ENCODE measurements around the gene CFAP97D1. TPM values are rescaled to one million over a fixed set of nuclear protein-coding genes. Genes with fewer than 3 reads are reported as not detected.

Gene CFAP97D1
- polyA plus RNA-seq, 12 donors: 0.03 to 0.22 (median 0.13) TPM; not detected in 8

DNA sequence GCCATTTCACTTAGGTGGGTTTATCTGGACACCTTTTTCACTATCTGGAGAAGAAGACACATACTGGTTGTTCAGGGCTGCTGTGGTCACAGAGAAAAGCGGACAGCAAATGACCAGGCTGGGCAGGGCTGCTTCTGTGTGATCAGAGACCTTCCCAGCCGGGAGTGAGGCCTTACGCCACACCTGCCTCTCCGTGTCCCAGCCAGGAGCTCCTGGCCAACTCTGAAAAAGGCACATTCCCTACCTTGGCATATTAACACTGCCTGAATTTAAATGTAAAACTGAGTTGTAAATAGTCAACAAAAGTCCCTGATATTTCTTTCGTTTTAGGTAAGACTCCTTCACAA, 12.5 kb upstream of the CFAP97D1 start:
- no peak for DNase-seq

DNA sequence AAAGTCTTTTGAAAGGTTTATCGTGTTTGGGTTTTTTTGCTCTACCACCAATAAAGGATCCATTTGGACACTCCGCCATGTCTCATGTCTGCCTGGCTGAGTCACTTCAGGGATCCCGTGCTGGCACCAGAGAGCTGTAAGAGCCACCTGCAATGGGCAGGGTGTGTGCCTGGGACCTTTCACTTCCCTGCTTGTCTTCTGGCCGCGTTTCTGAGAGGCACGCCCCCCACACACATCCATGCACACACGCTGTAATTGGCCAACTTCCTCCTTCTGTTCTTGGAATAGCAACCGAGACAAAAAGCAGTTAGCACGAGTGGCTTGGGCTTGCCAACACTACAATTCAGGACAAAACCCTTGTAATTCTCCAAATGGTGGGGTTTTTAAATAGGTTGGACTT, 11.9 kb upstream of the CFAP97D1 start:
- DNase-seq: no peak

DNA sequence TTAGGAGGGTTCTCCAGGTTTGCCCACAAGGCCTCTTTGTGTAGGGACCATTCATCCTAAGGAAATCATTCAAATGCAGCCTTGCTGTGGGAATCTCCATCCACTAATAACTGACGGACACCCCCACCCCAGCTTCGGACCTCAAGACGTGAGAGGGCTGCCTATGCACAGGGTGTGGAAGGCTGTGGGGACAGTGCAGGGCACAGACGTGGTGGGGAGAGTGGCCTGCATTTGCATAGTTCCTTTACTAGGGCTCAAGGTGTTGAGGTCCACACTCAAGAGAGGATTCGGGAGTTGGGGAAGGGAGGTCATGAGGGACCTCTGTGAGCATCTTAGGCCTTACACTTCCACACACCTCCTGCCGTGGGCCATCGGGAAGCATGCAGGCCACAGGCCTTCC, 11.3 kb upstream of the CFAP97D1 start:
- DNase-seq: no peak

DNA sequence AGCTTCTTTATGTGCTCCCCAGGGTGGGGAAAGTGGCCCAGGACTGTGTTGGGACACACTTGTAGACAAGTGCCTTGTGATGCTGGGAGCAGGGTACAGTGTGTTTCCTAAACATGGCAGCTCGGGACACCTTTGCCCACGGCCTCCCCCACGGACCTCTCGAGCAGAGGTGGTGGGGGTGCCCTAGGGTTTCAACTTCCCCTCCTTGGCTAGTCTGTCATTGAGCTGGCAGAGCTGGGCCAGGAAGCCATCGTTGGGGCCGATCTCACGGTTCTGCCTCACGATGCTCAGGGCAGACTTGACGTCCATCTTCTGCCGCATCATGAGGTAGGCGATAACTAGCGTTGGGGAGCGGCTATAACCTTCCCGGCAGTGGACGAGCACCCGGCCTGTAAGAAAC, 10.8 kb upstream of the CFAP97D1 start:
- no peak for DNase-seq

DNA sequence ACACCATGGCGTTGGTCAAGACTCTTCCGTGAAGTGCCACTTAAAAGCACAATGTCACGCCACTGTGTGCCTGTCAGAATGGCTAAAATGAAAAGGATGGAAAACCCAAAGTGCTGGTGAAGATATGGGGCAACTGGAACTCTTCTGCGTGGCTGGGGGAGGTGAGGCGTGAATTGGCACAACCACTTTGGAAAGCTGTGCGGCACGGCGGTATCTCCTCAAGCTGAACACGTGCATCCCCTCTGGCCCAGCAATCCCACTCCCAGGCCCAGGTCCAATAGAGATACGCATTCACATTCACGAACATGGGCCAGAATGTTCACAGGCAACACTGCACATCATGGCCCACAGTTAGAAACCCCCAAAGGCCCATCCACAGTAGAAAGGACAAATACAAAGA, 10.4 kb upstream of the CFAP97D1 start:
- DNase-seq: no peak

DNA sequence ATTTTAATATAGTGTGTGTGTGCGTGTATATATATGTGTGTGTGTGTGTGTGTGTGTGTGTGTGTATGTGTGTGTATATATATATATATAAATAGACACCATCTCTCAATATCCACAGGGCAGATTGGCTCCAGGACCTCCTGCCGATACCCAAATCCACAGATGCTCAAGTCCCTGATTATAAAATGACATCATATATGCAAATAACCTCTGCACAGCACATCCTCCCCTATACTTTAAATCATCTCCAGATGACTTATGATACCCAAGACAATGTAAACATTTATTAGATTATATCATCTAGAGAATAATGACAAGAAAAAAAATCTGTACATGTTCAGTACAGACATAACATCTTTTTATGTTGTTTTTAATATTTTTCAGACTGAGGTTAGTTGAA, 9.3 kb upstream of the CFAP97D1 start:
- no peak for DNase-seq

DNA sequence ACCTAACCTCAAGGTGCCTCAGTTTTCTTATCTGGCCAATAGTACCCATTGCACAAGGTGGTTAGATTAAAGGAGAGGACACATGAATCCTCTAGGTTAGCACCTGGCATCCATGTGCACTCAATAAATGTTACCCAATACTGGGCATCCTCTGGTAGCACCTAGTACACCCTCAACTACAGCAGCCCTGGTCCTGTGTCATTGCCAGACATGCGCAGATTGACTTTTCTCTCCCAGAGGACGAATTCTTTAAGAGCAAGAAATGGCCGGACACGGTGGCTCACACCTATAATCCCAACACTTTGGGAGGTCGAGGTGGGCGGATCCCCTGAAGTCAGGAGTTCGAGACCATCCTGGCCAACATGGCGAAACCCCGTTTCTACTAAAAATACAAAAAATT, 8.8 kb upstream of the CFAP97D1 start:
- DNase-seq: no peak

DNA sequence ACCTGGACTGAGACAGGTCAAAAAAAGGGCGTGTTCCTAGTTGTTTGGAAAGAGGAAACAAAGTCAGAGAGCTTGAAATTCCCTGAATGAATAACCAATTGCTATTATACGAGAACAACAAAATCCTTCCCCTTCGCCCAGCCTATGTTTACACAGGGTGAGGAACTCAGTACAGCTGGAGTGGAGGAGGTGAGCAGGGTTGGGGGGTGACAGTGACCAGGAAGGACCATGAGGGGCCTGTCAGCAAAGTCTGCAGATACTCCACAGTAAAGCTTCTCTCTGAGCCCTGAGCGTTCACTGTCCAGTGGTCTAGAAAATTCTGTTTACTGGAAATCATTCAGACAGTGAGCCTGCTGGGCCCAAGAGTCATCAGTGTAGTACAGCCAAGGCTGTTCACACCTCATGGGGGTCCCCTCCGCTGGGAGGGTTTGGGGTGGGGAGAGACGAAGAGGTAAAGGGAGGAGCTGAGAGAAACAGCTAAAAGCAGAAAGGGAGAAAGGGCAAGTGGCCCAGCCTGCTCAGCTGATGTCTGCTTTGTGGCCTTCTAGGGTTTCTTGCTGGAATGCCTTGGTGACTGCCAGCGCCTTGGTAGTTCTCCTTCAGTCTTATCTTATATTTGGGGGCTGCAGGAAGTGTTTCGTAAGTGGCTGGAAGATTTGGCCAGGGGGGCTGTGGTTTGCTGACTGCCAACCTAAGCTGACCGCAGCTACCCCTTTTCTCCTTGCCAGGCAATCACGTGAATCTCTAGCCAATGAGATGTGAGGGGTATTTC, 7.2 kb upstream of the CFAP97D1 start:
- DNase-seq: no peak

DNA sequence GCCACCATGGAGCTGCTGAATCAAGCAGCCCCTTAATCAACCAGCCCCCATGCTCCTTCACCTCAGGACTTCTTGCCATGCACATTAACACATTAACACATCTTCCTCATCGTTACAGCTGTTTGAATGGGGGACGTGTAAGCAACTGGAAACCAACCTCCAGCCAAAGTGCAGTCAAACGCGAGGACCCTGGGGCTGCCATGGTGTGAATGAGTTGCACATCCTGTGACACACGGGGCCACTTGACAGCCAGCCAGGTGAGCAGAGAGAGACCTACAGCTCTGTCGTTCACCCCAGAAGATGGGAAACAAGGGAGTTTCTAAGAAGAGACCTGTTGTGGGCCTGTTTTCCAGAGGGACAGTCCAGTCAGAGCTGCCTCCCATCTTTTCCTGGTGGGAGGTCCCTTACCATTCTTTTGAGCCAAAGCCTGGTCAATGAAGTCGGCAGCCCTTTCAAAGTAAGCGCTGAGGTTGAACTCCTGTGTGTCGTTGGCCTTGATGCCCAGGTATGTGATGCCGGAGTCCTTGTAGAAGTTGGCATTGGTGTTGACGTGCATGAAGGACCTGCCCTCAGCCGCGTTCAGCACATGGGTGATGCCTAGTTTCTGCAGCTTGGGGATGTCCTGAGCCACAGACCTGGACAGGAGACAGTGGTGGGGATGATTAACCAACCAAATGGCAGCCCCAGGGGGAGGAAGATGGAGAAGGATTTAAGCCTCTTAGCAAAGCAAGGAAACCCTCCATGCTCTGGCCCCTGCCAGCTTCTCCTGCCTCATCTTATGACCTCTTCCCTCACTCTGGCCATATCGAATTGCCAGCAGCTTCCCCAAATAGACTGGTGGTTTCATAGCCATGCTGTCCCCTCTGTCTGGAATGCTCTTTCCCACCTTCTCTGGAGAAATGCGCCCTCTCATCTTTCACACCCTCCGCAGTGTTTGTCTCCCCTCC, 5.7 kb upstream of the CFAP97D1 start:
- no peak for DNase-seq

DNA sequence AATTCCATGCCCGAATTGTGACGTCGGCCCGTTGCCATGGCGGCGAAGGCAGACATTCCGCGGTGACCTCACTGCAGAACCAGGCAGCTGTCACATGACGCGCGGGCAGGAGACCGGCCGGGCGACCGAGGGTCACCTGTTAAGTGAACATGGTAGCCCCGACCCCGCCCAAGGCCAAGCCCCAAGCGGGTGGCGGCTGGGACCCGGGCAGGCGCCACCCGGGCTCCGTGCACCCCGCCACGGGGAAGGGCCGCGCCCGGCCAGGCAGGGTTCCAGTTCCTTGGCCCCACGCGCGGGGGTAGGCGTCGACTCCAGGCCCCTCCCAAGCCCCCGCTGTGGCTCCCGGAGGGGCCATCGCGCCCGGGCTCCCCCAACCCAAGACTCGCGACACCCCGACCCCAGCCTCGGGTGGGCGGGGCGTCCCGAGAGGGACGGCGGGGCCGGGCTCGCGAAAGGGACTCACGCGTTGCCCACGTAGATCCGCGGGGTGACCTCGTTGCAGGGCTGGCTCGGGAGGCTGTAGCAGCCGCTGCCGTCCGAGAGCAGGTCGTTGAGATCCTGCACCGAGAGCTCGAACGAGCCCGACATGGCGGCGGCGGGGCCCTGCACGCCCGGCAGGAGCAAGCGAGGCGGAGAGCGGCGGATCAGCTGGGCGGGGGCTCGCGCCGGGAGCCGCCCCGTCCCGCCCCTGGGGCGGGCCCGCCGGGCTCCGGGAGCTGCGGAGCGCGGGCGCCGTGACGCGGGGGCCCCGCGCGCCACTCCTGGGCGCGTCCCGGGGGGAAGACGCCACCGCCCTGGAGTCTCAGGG, 1.7 kb upstream of the CFAP97D1 start, which contains the start of gene DUSP3:
Gene DUSP3, minus strand, starts transcription at position 641 of the 808 bp plus-strand sequence. Its CDS starts 53 bp downstream, at position 588.
- DNase-seq: peak; percentile 90

DNA sequence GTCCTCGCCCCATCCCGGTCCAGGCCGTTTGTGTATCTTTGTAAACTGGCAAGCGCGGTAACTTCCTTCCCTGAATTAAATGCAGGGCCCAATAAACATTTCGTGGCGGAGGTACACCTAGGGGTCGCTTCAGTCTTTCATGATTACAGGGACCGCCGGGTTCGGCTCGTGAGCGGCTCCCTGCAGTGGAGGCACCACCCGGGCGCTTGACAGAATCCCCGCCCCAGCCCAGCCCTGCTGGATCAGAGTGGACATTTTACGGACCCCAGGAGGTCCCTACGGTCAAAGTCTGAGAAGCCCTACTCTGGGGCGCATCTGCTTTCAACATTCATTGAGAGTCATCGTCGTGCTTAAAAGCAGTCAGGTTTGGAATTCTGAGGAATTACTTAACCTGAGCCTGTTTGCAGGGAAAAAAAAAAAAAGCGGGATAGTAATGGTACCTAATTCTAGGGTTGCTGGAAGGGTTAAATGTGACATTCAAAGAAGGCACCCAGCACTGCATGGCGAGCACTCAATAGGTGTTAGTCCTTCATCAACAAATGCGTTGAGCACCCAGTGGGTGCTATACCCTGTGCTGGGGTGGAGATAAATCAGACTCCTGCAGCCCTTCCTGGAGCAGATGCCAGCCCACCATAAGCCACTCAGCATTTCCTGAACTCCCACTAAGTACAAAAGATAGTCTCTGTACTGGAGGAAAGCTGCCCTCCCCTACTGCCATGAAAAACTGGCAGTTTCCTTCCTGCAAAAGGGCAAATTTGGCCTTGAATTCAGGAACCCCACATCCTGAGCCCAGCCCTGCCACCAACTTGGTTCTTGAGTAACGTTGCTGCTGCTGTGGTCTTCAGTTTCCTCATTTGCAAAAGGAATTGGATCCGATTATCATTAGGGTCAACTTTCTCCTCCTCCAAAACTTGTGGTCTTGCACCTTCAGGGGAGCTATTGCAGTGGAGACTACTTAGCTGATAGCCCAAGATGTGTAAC, 800 bp upstream of the CFAP97D1 start:
- DNase-seq: no peak

DNA sequence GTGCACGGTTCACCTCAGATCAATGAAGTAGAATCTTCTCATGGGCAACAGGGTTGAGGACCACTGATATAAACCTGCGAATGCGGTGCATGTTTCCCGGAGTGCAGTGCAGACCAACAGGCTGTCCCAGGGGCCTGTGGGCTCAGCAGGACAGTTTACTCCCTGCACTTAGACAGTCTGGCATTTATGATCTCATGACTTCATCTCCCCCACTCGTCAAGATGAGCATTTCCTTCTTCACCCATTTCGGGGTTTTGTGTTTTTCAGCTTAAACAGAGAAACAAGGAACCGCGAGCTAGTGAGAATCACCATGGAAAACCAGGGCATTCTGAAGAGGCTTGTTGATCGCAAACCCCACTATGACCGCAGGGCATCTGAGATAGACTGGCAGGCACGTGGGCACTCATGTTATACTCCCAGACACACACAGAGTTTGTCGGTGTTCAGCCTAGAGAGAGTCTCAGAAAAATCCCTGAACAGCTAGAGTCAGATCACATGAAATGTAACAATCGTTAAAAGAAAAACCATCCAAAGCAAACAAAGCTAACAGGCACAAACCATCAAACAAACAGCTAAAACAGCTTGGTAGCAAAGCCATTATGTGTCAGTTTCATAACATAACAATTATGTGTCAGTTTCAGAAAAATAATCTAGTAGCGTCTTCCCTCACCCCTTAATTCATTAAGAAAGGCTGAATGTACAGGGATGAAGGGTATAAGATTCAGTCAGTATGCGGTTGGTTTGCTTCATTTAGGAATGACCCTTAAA, 2.9 kb downstream of the CFAP97D1 start:
- no peak for DNase-seq

DNA sequence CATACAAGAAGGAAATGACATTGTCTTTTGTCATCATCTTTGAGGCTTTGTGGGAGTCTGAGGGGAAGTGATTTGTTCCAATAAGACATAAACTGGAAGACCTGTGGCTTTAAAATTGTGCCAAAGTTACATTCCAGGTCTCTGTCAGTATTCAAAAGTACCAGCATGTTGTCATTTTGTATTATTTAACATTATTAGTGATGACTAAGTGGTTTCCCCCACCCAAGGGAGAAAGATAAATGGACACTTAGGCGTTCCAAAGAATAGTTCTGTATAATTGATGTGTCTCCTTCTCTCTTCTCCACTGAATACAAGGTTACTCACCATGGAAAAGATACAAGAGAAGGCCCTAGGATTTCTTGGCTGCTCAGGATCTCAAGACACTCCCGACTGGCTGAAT, 3.8 kb downstream of the CFAP97D1 start:
- no peak for DNase-seq

DNA sequence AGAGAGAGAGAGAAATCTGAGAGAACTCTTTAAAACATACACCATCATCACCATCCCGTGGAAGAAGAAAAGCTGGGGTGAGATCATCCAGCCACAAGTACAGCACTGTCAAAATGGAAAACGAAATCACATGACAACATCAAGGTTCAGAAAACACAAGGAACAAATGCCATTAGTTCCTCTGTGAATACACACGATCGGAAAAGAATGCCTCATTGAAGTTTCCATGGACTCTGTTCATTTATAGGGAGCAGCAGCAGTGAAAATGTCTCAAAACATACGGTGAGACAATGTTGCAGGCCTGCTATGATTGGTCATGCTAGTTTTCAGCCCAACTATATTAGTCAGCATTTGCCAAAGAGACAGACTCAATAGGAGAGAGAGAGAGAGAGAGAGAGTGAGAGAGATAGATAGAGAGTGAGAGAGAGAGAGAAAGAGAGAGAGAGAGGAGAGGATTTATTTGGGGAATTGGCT, 4.4 kb downstream of the CFAP97D1 start:
- DNase-seq: peak; percentile 45

DNA sequence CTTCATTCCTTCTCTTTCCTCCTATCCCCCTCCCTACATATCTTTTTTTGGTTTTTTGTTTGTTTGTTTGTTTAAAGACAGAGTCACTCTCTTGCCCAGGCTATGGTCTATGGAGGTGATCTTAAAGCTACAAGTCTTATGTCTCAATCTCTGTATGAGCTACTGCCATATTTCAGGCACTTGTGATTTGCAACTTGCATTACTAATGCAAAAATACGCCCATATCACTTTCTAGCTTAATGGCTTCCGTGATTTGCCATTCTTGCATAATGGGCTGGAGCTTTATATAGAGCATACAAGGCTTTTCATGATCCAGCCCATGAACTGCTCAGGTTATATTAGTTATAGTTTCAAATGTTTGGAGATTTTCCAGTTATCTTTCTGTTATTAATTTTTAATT, 7.5 kb downstream of the CFAP97D1 start:
- DNase-seq: no peak

DNA sequence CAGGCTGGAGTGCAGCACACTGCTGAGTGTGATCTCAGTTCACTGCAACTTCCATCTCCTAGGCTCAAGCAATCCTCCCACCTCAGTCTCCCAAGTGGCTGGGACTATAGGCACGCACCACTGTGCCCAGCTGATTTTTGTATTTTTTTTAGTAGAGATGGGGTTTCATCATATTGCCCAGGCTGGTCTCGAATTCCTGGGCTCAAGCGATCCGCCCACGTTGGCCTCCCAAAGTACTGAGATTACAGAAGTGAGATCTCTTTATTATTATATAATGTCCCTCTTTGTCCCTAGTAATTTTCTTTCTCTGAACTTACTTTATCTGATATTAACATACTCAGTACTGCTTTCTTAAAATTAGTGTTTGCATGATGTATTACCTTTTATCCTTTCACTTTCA, 8.3 kb downstream of the CFAP97D1 start:
- DNase-seq: no peak

DNA sequence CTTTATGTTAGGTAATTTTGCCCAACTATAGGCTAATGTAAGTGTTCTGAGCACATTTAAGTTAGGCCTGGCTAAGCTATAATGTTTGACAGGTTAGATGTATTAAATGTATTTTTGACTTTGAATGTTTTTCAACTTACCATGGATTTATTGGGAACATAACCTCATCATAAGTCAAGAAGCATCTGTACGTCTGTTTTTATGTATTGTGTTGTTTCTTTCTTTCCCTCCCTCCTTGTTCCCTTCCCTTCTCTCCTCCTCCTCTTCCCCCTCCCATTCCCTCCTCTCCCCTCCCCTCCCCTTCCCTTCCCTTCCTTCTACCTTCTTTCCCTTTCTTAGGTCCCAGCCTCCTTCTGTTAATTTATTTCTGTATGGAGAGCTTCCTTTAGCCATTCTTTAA, 9.2 kb downstream of the CFAP97D1 start:
- no peak for DNase-seq

DNA sequence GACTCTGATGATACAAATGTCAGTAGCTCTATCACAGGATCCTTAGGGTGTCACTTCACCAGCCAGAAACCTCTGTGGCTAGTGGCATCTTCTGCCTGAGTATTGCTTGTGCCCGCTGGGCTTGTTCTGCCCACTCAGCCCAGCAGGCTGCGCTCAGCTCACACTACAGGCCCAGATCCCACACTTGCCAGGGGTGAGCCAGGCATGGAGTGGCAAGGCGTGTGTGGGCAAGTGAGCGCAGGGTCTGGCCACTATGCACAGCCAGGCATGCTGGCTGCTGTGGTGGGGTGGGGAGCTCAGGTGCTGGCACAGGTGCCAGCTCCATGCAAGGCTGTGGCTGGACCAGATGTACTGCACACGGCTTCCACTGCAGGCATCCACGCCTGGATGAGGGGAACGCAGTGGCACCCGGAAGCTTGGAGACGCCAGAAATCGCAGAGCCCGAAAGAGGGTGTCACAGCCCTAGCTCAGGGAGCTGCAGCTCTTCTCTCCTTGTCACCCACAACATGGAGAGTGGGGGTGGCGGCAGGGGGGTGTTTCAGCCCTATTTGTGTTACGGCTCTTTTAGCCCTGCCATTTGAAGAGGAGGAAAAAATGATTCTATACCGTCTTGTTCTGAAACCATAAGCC, 10.2 kb downstream of the CFAP97D1 start:
- no peak for DNase-seq

DNA sequence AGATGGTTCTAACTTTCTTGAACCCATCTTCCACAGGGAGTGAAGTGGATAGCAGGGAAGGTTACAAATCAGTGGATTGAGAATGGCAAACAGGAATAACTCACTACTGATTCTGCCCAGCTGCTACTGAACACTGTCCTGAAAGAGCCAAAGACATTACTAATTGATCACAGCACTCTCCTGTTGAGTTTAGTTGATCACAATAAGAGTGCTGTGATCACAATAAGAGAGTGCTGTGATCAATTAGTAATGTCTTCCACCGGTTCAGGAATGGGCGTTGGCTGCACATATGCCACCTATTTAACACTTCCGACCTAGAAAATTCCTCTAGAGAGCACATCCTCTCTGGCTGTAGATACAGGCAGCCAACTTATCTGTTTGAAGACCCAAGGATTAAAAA, 11.4 kb downstream of the CFAP97D1 start:
- DNase-seq: no peak
